Upper lobe of left lung (tissue), 4 donors: ENCODE results near the gene AFAP1.

Experiments used
- POLR2A ChIP-seq, 4 donors: fragments of 450-650 bp; IDR thresholded peaks; one replicate each; pipeline ENCODE4 v1.5.1; 2016 to 2017; ENCODE audit warnings: antibody characterized with exemption in 4 of 4, mild to moderate bottlenecking in 2 of 4
- TF ChIP-seq, protein P1 (sequence below), 6 experiments: fragments of 450-650 bp in 4 of 6; fragments of 200-600 bp in 2 of 6; sonication (generic) in 2 of 6; IDR thresholded peaks; one replicate each; pipeline ENCODE4 v1.5.1; 2016 to 2019; ENCODE audit warnings: antibody characterized with exemption in 6 of 6

DNA sequence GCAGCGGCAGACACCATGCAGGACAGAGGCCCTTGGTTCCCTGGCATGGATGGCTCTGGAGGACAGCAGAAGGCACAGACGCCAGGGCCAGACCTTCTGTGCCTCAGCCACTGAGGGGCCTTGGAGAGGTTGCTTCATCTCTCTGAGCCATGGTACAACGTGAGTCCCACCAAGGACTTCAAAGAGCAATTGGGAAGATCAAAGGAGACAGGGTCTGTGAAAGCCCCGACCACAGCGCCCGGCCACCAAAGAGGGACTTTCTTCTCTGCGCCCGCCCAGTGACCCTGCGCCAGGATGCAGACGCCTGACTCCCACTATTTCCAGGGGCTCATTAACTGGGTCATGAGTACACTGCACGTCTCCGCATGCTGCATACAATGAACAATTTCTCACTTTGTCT lies 174.0 kb downstream of the AFAP1 start:
- TF ChIP-seq, protein P1, sequence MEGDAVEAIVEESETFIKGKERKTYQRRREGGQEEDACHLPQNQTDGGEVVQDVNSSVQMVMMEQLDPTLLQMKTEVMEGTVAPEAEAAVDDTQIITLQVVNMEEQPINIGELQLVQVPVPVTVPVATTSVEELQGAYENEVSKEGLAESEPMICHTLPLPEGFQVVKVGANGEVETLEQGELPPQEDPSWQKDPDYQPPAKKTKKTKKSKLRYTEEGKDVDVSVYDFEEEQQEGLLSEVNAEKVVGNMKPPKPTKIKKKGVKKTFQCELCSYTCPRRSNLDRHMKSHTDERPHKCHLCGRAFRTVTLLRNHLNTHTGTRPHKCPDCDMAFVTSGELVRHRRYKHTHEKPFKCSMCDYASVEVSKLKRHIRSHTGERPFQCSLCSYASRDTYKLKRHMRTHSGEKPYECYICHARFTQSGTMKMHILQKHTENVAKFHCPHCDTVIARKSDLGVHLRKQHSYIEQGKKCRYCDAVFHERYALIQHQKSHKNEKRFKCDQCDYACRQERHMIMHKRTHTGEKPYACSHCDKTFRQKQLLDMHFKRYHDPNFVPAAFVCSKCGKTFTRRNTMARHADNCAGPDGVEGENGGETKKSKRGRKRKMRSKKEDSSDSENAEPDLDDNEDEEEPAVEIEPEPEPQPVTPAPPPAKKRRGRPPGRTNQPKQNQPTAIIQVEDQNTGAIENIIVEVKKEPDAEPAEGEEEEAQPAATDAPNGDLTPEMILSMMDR (IDR thresholded peaks at IDR 0.05): no peak
- no peak for TF ChIP-seq POLR2A (IDR thresholded peaks at IDR 0.05)
